Measurements from ENCODE around the gene MALT1.
"Not testable (repeated sequence)": the region's sequence is repeated elsewhere in the genome, so short reads cannot be mapped to it uniquely, and the experiment has no call there.

Gene MALT1

DNA sequence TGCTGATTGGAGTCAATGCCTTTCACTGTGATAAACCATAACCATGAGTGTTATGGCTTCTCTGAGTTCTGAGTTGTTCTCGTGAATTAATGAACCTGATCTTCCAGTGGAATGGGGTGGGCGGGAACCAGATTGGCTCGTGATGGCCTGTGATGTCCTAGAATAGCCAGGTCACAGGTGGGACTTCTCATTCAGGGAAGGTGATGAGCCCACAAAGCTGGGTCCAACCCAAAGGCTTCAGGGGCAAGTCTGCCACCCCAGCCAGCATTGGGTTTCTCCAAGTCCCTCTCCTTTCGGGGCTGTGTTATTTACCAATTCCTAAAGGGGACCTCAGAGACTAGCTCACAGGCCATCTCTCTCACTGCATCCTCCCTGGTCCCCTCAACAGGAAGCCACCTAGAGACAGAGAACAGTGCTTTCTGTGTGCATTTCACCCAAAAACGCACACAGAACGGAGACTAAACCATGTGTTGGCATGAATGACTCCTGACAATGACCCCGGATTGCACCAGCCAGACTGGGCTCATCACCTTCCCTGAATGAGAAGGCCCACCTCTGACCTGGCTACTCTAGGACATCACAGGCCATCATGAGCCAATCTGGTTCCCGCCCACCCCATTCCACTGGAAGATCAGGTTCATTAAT lies 85.5 kb downstream of the MALT1 start:
- H3K27ac ChIP-seq: no peak overlapping the region
- TF ChIP-seq, protein P1, sequence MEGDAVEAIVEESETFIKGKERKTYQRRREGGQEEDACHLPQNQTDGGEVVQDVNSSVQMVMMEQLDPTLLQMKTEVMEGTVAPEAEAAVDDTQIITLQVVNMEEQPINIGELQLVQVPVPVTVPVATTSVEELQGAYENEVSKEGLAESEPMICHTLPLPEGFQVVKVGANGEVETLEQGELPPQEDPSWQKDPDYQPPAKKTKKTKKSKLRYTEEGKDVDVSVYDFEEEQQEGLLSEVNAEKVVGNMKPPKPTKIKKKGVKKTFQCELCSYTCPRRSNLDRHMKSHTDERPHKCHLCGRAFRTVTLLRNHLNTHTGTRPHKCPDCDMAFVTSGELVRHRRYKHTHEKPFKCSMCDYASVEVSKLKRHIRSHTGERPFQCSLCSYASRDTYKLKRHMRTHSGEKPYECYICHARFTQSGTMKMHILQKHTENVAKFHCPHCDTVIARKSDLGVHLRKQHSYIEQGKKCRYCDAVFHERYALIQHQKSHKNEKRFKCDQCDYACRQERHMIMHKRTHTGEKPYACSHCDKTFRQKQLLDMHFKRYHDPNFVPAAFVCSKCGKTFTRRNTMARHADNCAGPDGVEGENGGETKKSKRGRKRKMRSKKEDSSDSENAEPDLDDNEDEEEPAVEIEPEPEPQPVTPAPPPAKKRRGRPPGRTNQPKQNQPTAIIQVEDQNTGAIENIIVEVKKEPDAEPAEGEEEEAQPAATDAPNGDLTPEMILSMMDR (conservative IDR thresholded peaks at IDR 0.05): no peak

DNA sequence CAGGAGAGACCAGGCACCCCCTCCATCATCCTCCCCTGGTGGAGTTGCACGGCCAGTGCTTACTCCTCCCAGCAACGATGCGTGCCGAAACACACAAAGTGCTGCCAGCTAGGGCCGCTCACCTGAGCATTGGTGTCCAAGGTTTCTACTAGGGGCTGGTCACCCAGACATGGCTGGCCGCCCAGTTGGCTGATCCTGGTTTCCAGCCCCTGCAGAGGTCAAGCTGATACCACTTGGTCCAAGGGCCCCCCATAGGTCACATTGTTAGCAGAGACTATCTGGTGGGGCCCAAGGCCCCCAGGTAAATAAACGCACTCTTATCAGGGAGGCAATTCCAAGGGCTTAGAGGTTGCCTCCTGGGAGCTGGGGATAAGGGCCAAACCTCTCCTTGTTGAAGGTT lies 86.1 kb downstream of the MALT1 start:
- H3K27ac ChIP-seq: not testable (repeated sequence)

DNA sequence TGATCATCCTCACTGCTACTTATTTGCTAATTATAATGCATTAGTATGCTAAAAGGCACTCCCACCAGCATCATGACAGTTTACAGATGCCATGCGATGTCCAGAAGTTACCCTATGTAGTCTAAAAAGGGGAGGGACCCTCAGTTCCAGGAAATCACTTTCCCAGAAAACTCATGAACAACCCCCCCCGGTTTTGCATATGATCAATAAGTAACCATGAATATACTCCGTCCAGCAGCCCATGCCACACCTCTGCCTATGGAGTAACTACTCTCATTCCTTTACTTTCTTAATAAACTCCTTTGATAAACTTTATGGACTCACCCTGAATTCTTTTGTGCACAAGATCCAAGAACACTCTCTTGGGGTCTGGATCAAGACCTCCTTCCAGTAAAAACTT lies 86.8 kb downstream of the MALT1 start:
- no peak overlapping the region for H3K27ac ChIP-seq
- TF ChIP-seq, protein P1 (conservative IDR thresholded peaks at IDR 0.05): no peak

DNA sequence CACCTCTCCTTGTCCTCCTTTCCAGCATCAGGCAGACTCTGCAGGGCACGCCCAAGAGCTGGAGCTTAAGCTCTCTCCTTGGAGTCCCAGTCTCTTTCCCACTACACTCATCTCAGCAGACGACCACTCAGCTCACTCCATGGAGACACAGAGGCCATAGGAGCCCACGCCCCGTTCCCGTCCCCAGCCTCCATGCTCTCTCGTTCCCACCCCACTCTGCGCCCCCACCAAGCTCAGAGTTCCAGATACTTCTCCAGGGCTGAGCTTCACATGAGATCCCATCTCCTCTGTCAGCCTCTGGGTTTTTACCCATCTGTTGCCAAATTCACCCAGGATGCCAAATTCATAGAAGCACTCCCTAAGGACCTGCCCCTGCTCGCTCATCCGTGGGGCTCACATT lies 87.3 kb downstream of the MALT1 start:
- H3K27ac ChIP-seq: no peak overlapping the region
- TF ChIP-seq, protein P1 (conservative IDR thresholded peaks at IDR 0.05): no peak

DNA sequence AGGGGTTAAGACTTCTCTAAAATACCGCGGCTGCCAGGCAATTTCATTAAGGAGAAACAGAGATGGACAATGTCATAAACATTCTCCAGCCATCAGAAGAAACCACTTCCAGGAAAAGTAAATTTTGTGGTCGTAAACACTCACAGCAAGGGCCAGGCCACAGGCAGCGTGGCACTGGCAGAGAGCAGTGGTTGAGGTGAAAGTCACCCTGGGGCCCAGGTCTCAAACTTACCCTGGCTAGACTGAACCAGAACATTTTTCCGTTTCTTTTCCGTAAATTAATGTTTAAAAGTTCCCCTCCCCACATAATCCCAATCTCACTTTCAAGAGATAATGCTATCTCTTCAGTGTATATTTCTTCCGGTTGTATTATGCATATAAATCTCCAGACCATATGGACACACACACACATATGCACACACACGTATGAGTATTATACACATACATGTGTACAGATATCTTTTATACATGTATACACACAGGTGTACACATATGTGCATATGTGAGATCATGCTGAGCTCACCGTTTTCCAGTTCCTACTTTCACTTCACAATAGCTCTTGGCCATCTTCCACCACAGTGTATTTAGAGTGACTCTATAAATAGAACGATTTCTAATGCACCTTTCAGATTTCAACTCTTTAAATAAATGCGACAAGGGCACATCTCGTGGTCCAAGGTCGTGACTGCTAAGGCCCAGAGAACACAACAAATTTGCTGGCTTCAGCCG lies 90.1 kb downstream of the MALT1 start:
- TF ChIP-seq, protein P1 (conservative IDR thresholded peaks at IDR 0.05): no peak
- no peak overlapping the region for H3K27ac ChIP-seq

DNA sequence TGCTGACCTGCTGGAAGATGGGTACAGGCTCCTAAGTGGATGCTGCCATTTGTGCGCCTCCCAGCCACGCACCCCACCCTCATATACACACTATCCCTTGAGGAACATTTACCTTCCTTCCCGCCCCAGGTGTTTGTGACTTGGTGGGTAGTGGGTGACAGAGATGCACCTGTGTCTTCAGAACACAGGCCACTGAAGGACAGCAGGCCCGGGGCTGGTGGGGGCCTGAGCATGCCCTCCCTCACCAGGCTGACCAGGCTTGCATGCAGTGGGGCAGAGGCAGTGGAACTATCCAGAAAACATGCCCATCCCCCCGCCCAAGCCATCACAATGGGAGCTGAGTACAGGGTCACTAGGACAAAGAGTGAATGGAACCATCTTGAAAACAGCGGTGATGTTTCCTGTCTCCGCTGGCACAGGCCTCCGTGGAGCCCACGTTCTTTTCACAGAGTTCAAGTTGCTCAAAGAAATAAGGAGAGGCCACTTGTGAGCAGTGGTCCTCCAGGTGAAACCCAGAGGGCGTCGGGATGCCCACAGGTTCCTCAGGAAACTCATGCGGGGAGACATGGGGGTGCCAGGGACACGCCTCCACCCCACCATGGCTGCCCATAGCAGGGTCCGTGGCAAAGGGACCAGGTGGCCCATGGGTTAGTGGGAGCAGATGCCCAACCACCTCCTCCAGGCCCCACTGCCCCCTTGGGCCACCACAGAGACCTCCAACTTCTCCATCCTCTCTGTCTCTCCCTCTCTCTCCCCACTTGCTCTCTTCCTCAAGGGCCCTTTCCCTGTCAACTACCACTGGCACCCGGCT lies 90.9 kb downstream of the MALT1 start:
- H3K27ac ChIP-seq: no peak overlapping the region

DNA sequence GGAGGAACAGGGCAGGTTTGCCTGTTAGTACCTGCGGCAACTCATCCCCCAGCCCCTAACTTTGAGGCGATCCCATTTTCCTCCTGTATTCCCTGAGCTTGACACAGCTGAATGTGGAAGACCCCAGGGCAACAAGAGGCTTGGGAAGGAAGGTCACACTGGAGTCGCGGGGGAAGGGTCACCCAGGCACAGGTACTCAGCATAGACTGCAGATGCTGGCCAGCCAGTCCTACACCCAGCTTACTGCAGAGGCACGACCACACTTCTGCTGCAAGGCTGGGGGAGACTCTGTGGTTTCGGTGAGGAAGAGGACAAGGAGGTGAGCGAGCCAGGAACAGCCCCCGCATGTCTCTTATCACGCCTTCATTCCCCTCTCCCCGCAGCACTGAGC lies 91.5 kb downstream of the MALT1 start:
- no peak overlapping the region for H3K27ac ChIP-seq
- TF ChIP-seq, protein P1 (conservative IDR thresholded peaks at IDR 0.05): no peak

More for the DNA sequence above, 90.9 kb downstream of the MALT1 start:
- TF ChIP-seq, protein P1 (conservative IDR thresholded peaks at IDR 0.05): no peak

Measured in VCaP (cell line).